DOHH2 (cell line): Measurements from ENCODE around the gene KL.

Experiments used
- H3F3A ChIP-seq: fragments of 200-600 bp; sonication (generic), shearing (Covaris generic); 2 replicates; pipeline ENCODE4 v1.6.0; 2016; ENCODE audit warnings: antibody characterized with exemption, mild to moderate bottlenecking; ENCODE audit not compliant: control insufficient read depth, insufficient read depth
- H3K27ac ChIP-seq: fragments of 200-600 bp; sonication (generic); 2 replicates; pipeline ENCODE4 v1.5.1; 2014; ENCODE audit warnings: low read depth, mild to moderate bottlenecking, low read length, moderate library complexity
- H3K27me3 ChIP-seq: fragments of 200-600 bp; sonication (generic); 2 replicates; pipeline ENCODE4 v1.6.1; 2014; ENCODE audit warnings: mild to moderate bottlenecking, low read length, mixed read lengths; ENCODE audit not compliant: control insufficient read depth
- H3K36me3 ChIP-seq: fragments of 200-600 bp; sonication (generic); 2 replicates; pipeline ENCODE4 v1.6.1; 2014; ENCODE audit warnings: mild to moderate bottlenecking, low read length, moderate library complexity, mixed read lengths; ENCODE audit not compliant: control insufficient read depth
- H3K4me1 ChIP-seq: fragments of 200-600 bp; sonication (generic); 2 replicates; pipeline ENCODE4 v1.6.1; 2014; ENCODE audit warnings: mild to moderate bottlenecking, low read length, mixed read lengths; ENCODE audit not compliant: control insufficient read depth
- H3K4me2 ChIP-seq: fragments of 200-600 bp; sonication (generic); 2 replicates; pipeline ENCODE4 v1.6.0; 2014; ENCODE audit warnings: mild to moderate bottlenecking, low read length, moderate library complexity
- H3K4me3 ChIP-seq: fragments of 200-600 bp; sonication (generic); 2 replicates; pipeline ENCODE4 v1.5.1; 2014; ENCODE audit warnings: mild to moderate bottlenecking, low read length, mixed read lengths
- H3K79me2 ChIP-seq: fragments of 200-600 bp; sonication (generic); 2 replicates; pipeline ENCODE4 v1.6.1; 2014; ENCODE audit warnings: mild to moderate bottlenecking, low read length, mixed read lengths; ENCODE audit not compliant: control insufficient read depth
- H3K9me2 ChIP-seq: fragments of 200-600 bp; sonication (generic); replicated peaks from 2 replicates; pipeline ENCODE4 v1.6.1; 2014; ENCODE audit warnings: mild to moderate bottlenecking, low read length, mixed read lengths; ENCODE audit not compliant: control insufficient read depth
- H3K9me3 ChIP-seq: fragments of 200-600 bp; sonication (generic); 2 replicates; pipeline ENCODE4 v1.6.1; 2014; ENCODE audit warnings: antibody characterized with exemption, low read length, mixed read lengths; ENCODE audit not compliant: control insufficient read depth, insufficient read depth
- H4K20me1 ChIP-seq: fragments of 200-600 bp; sonication (generic); 2 replicates; pipeline ENCODE4 v1.6.0; 2014; ENCODE audit warnings: low read depth, mild to moderate bottlenecking, antibody characterized with exemption, low read length, moderate library complexity; ENCODE audit not compliant: control insufficient read depth, insufficient read depth
- EZH2phosphoT487 ChIP-seq: fragments of 200-600 bp; sonication (generic); IDR thresholded peaks from 2 replicates; pipeline ENCODE4 v1.6.1; 2017; ENCODE audit warnings: borderline replicate concordance, mild to moderate bottlenecking, antibody characterized with exemption, low read length, moderate library complexity, mixed read lengths
- TF ChIP-seq, protein P1 (sequence below): fragments of 200-600 bp; sonication (generic); IDR thresholded peaks from one replicate; pipeline ENCODE4 v1.5.1; 2014; ENCODE audit warnings: antibody characterized with exemption, mild to moderate bottlenecking, low read depth, low read length; ENCODE audit not compliant: poor library complexity, severe bottlenecking

Gene KL

DNA sequence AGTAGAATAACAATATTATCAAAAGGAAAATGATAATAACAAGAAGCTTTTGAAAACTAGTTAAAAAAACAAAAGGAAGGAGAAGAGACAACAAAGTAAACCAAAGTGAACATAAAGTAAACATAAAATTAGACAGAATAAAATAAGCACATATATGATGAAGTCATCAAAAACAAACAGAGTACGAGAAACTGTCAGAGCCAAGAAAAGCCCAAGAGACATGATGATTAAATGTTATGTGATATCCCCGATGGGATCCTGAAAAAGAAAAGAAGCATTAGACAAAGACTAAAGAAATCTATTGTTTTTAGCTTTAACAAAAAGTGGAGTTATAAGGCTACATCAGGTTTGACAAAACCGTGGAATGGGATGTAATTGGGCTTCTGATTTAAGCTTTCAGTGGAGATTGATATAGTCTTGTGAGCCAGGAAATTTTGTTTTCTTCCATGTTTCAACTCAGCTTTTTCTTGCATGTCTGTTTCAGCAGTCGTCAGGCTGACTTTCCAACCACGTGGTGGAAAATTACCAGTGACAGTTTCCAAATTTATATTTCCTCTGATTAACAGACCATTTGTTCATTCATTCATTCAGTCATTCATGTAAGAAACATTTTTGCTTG is 64.9 kb downstream of the KL start:
- no peaks in the 10 kb centered on the region for H3F3A ChIP-seq
- no peaks in the 10 kb centered on the region for H3K36me3 ChIP-seq
- H3K4me3 ChIP-seq, result no peak overlapping the region
- no peak overlapping the region for H3K27ac ChIP-seq
- no peaks in the 10 kb centered on the region for H3K9me3 ChIP-seq
- no peaks in the 10 kb centered on the region for H3K4me1 ChIP-seq
- no peaks in the 10 kb centered on the region for H3K9me2 ChIP-seq
- no peaks in the 10 kb centered on the region for H3K79me2 ChIP-seq
- TF ChIP-seq EZH2phosphoT487, result no peak
- TF ChIP-seq, protein P1, sequence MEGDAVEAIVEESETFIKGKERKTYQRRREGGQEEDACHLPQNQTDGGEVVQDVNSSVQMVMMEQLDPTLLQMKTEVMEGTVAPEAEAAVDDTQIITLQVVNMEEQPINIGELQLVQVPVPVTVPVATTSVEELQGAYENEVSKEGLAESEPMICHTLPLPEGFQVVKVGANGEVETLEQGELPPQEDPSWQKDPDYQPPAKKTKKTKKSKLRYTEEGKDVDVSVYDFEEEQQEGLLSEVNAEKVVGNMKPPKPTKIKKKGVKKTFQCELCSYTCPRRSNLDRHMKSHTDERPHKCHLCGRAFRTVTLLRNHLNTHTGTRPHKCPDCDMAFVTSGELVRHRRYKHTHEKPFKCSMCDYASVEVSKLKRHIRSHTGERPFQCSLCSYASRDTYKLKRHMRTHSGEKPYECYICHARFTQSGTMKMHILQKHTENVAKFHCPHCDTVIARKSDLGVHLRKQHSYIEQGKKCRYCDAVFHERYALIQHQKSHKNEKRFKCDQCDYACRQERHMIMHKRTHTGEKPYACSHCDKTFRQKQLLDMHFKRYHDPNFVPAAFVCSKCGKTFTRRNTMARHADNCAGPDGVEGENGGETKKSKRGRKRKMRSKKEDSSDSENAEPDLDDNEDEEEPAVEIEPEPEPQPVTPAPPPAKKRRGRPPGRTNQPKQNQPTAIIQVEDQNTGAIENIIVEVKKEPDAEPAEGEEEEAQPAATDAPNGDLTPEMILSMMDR, result no peak
- H3K4me2 ChIP-seq, result no peak overlapping the region
- no peaks in the 10 kb centered on the region for H4K20me1 ChIP-seq
- H3K27me3 ChIP-seq, result no peaks in the 10 kb centered on the region

DNA sequence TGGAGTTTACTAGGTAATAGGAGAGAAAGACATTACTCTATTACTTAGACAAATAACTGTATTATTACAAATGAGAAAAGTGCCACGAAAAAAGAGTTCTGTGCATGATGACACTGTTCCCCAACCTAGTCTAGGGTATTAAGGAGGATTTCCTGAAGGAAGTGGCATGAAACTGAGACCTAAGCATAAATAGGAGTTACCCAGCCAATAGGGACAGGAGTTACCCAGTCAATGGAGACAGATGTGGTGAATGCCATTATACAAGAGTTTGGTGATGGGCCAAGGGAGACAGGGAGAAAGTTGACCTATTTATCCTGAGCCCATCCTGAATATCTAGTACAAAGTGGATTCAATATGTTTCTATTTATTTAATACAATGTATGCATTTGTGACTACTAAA is 65.4 kb downstream of the KL start:
- Histone ChIP-seq H3K79me2 (no peaks in the 10 kb centered on the region), H3K4me3 (no peak overlapping the region), H3K27me3 (no peaks in the 10 kb centered on the region), H3K4me1 (no peaks in the 10 kb centered on the region), H3K4me2 (no peak overlapping the region), H3F3A (no peaks in the 10 kb centered on the region), H4K20me1 (no peaks in the 10 kb centered on the region), H3K9me2 (no peaks in the 10 kb centered on the region), H3K9me3 (no peaks in the 10 kb centered on the region), H3K36me3 (no peaks in the 10 kb centered on the region), H3K27ac (no peak overlapping the region)
- TF ChIP-seq, protein P1, result no peak
- no peak for TF ChIP-seq EZH2phosphoT487

DNA sequence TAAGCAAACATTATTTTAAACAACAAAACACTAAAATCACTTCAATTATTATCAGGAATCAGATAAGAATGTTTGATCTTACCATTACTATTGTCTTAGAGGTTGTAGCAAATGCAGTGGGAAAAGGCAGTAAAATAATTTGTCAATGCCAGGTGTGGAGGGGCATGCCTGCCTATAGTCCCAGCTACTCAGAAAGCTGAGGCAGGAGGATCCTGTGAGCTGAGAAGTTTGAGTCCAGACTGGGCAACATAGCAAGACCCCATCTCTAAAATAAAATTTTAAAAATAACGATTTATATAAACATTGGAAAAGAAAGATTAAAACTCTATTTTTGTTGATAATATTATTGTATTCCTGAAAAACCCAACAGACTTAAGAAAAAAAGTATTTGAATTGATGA is 66.8 kb downstream of the KL start:
- no peak for TF ChIP-seq EZH2phosphoT487
- TF ChIP-seq, protein P1, result no peak
- H3K79me2 ChIP-seq, result no peaks in the 10 kb centered on the region
- no peaks in the 10 kb centered on the region for H3K9me3 ChIP-seq
- H3K36me3 ChIP-seq, result no peaks in the 10 kb centered on the region
- H4K20me1 ChIP-seq, result no peaks in the 10 kb centered on the region
- no peaks in the 10 kb centered on the region for H3K9me2 ChIP-seq
- H3K27me3 ChIP-seq, result no peaks in the 10 kb centered on the region
- no peaks in the 10 kb centered on the region for H3F3A ChIP-seq
- no peak overlapping the region for H3K4me2 ChIP-seq
- H3K4me3 ChIP-seq, result no peak overlapping the region
- H3K4me1 ChIP-seq, result no peaks in the 10 kb centered on the region
- H3K27ac ChIP-seq, result no peak overlapping the region

DNA sequence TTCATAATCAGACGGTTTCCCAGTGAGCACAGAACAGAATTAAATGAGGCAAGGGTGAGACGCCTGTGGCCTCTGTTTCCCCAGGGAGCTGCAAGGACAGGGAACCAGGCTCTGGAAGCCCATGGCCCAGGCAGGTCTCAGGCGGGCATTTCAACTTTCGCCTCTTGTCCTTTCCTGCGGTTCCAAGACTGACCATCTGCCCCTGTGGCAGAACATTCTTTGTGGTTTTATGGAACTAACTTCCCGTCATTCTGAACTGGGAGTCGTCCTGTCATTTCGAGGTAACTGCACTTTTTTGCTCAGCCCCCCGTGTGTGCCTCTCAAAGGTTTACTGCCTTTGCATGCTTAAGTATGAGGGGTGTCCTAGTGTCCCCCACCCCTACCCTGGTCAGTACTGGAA is 70.9 kb downstream of the KL start:
- Histone ChIP-seq H3K27me3 (no peaks in the 10 kb centered on the region), H3K4me2 (no peak overlapping the region), H3F3A (no peaks in the 10 kb centered on the region), H3K4me1 (no peaks in the 10 kb centered on the region), H3K36me3 (no peaks in the 10 kb centered on the region), H3K79me2 (no peaks in the 10 kb centered on the region), H3K9me2 (no peaks in the 10 kb centered on the region), H3K9me3 (no peaks in the 10 kb centered on the region), H3K4me3 (no peak overlapping the region), H3K27ac (no peak overlapping the region), H4K20me1 (no peaks in the 10 kb centered on the region)
- TF ChIP-seq EZH2phosphoT487, result no peak
- TF ChIP-seq, protein P1, result no peak
